Esophagus squamous epithelium (tissue), 4 donors: Measurements from ENCODE around the gene VEZF1.

Source experiments
- POLR2A ChIP-seq, 4 donors: fragments of 450-650 bp; IDR thresholded peaks; one replicate each; pipeline ENCODE4 v1.6.1; 2017; ENCODE audit warnings: antibody characterized with exemption in 4 of 4, mild to moderate bottlenecking in 4 of 4, moderate library complexity in 3 of 4
- TF ChIP-seq, protein P1 (sequence below), 6 experiments: fragments of 450-650 bp in 4 of 6; fragments of 200-600 bp in 2 of 6; sonication (generic) in 2 of 6; IDR thresholded peaks; one replicate each; pipeline ENCODE4 v1.5.1; 2016 to 2019; ENCODE audit warnings: antibody characterized with exemption in 6 of 6, mild to moderate bottlenecking in 4 of 6, moderate library complexity in 4 of 6

DNA sequence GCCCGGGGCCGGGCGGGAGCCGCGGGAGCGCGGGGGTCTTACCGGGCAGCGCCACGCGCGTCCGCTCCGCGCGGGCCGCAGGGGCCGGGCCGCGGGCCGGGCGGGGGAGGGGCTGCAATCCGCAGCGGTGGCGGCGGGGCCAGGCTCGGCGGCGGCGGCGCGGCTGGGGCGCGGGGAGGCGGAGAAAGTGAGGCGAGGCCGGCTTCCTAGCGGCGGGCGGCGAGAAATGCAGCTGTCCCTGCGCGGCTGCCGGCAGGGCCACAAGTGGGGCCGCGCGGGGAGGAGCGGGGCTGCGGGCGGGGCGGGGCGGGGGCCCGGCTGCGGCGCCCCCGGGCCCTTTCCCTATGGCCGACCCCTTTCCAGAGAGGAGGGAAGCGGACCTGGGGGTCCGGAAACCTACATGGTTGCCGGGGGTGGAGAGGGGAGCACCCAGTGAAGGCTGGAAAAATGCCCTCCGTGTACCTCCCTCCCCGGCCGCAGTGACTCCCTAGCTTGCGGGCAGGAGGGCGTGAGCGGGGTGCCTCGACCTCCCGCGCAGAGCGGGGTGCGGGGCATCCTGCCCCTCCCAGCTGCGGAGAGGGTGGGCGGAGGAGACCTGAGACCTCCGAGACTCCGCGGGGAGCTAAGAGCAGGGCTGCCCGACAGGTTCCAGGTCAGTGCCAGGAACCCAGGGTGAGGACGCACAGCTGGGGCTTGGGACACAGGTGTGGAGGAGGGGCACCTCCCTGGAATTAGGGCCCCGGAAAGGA is 32.7 kb downstream of the VEZF1 start, which contains the start of gene CUEDC1:
- TF ChIP-seq, protein P1, sequence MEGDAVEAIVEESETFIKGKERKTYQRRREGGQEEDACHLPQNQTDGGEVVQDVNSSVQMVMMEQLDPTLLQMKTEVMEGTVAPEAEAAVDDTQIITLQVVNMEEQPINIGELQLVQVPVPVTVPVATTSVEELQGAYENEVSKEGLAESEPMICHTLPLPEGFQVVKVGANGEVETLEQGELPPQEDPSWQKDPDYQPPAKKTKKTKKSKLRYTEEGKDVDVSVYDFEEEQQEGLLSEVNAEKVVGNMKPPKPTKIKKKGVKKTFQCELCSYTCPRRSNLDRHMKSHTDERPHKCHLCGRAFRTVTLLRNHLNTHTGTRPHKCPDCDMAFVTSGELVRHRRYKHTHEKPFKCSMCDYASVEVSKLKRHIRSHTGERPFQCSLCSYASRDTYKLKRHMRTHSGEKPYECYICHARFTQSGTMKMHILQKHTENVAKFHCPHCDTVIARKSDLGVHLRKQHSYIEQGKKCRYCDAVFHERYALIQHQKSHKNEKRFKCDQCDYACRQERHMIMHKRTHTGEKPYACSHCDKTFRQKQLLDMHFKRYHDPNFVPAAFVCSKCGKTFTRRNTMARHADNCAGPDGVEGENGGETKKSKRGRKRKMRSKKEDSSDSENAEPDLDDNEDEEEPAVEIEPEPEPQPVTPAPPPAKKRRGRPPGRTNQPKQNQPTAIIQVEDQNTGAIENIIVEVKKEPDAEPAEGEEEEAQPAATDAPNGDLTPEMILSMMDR (IDR thresholded peaks at IDR 0.05): peak in 2 of 6 experiments; percentile 39 to 57
- no peak for TF ChIP-seq POLR2A (IDR thresholded peaks at IDR 0.05)
